HEK293 (cell line): Measurements from ENCODE around the gene PLCB3.

ENCODE experiments used
- BCL11B ChIP-seq: fragments of 450-650 bp; formaldehyde crosslinking; IDR thresholded peaks from 2 replicates; pipeline ENCODE4 v1.5.1; 2016; ENCODE audit warnings: low read depth, missing biosample characterization, missing genetic modification characterization
- KLF10 ChIP-seq: fragments of 450-650 bp; IDR thresholded peaks from 2 replicates; pipeline ENCODE4 v1.5.1; 2018; ENCODE audit warnings: missing biosample characterization, mild to moderate bottlenecking, missing genetic modification characterization
- KLF9 ChIP-seq: fragments of 450-650 bp; formaldehyde crosslinking; IDR thresholded peaks from 2 replicates; pipeline ENCODE4 v1.5.1; 2016; ENCODE audit warnings: missing biosample characterization, missing genetic modification characterization, low read depth
- PRDM10 ChIP-seq: fragments of 450-650 bp; formaldehyde crosslinking; IDR thresholded peaks from 2 replicates; pipeline ENCODE4 v1.5.1; 2016; ENCODE audit warnings: missing biosample characterization, missing genetic modification characterization
- REST ChIP-seq: fragments of 450-650 bp; formaldehyde crosslinking; IDR thresholded peaks from 2 replicates; pipeline ENCODE4 v1.5.1; 2016; ENCODE audit warnings: missing biosample characterization, missing genetic modification characterization
- TSHZ1 ChIP-seq: fragments of 450-650 bp; formaldehyde crosslinking; IDR thresholded peaks from 2 replicates; pipeline ENCODE4 v1.5.1; 2016; ENCODE audit warnings: missing biosample characterization, missing genetic modification characterization, borderline replicate concordance
- ZBTB10 ChIP-seq: fragments of 450-650 bp; formaldehyde crosslinking; IDR thresholded peaks from 2 replicates; pipeline ENCODE4 v1.5.1; 2016; ENCODE audit warnings: missing biosample characterization, missing genetic modification characterization
- ZBTB26 ChIP-seq: fragments of 450-650 bp; formaldehyde crosslinking; optimal IDR thresholded peaks from 2 replicates; pipeline ENCODE3; 2016; ENCODE audit warnings: missing biosample characterization, mild to moderate bottlenecking, missing genetic modification characterization
- ZBTB7A ChIP-seq: fragments of 450-650 bp; formaldehyde crosslinking; IDR thresholded peaks from 2 replicates; pipeline ENCODE4 v1.5.1; 2016; ENCODE audit warnings: low read depth, missing biosample characterization, missing genetic modification characterization
- ZFHX2 ChIP-seq: fragments of 450-650 bp; formaldehyde crosslinking; conservative IDR thresholded peaks from 2 replicates; pipeline ENCODE4 v1.5.1; 2016; ENCODE audit warnings: missing biosample characterization, missing genetic modification characterization
- ZIC2 ChIP-seq: fragments of 450-650 bp; formaldehyde crosslinking; IDR thresholded peaks from 2 replicates; pipeline ENCODE4 v1.5.1; 2016; ENCODE audit warnings: missing biosample characterization, missing genetic modification characterization
- ZNF24 ChIP-seq: fragments of 450-650 bp; formaldehyde crosslinking; IDR thresholded peaks from 2 replicates; pipeline ENCODE4 v1.5.1; 2016; ENCODE audit warnings: missing biosample characterization, missing genetic modification characterization
- ZNF324 ChIP-seq: fragments of 450-650 bp; formaldehyde crosslinking; IDR thresholded peaks from 2 replicates; pipeline ENCODE4 v1.5.1; 2016; ENCODE audit warnings: missing biosample characterization, missing genetic modification characterization
- ZNF341 ChIP-seq: fragments of 450-650 bp; formaldehyde crosslinking; IDR thresholded peaks from 2 replicates; pipeline ENCODE4; 2016; ENCODE audit warnings: low read depth, missing biosample characterization, missing genetic modification characterization
- ZNF354C ChIP-seq: fragments of 450-650 bp; formaldehyde crosslinking; IDR thresholded peaks from 2 replicates; pipeline ENCODE4 v1.5.1; 2016; ENCODE audit warnings: missing biosample characterization, missing genetic modification characterization, low read depth, borderline replicate concordance
- ZNF398 ChIP-seq: fragments of 450-650 bp; formaldehyde crosslinking; IDR thresholded peaks from 2 replicates; pipeline ENCODE4 v1.5.1; 2017; ENCODE audit warnings: missing biosample characterization, missing genetic modification characterization
- ZNF423 ChIP-seq: fragments of 450-650 bp; formaldehyde crosslinking; IDR thresholded peaks from 2 replicates; pipeline ENCODE4 v1.5.1; 2016; ENCODE audit warnings: missing biosample characterization, missing genetic modification characterization
- ZNF501 ChIP-seq: fragments of 450-650 bp; formaldehyde crosslinking; IDR thresholded peaks from 2 replicates; pipeline ENCODE4 v1.5.1; 2016; ENCODE audit warnings: missing biosample characterization, missing genetic modification characterization
- ZNF600 ChIP-seq: fragments of 450-650 bp; formaldehyde crosslinking; IDR thresholded peaks from 2 replicates; pipeline ENCODE4 v1.5.1; 2016; ENCODE audit warnings: missing biosample characterization, missing genetic modification characterization

The PLCB3 gene

GRCh38 chr11:64251016-64251752 lies at the start of gene PLCB3 (continued):
- TF ChIP-seq ZNF501 (0 out of 2 replicates have a peak, but pooled peaks have one; percentile 21), ZNF324 (tag by site-specific recombination) (peak; percentile 75; the same call in 1 of the 2 replicates), ZBTB26 (peak; percentile 39), ZBTB7A (tag by site-specific recombination) (peak; percentile 69), KLF9 (tag by site-specific recombination) (peak; percentile 34; the same call in 1 of the 2 replicates), ZNF24 (tag by site-specific recombination) (peak; percentile 18; the same call in 1 of the 2 replicates), KLF10 (tag by site-specific recombination) (no peak), ZNF600 (tag by site-specific recombination) (0 out of 2 replicates have a peak, but pooled peaks have one; percentile 11), ZIC2 (tag by site-specific recombination) (0 out of 2 replicates have a peak, but pooled peaks have one; percentile 3), TSHZ1 (tag by site-specific recombination) (no peak), ZNF354C (tag by site-specific recombination) (no peak), REST (tag by site-specific recombination) (0 out of 2 replicates have a peak, but pooled peaks have one; percentile 12), ZNF341 (tag by site-specific recombination) (peak; percentile 82), ZNF423 (tag by site-specific recombination) (peak; percentile 42; the same call in 1 of the 2 replicates), PRDM10 (peak; percentile 92), BCL11B (tag by site-specific recombination) (peak; percentile 36; the same call in 1 of the 2 replicates), ZFHX2 (tag by site-specific recombination) (peak; percentile 46; the same call in 1 of the 2 replicates), ZNF398 (tag by site-specific recombination) (peak; percentile 66; the same call in 1 of the 2 replicates), ZBTB10 (peak; percentile 58; the same call in 1 of the 2 replicates)
